Stomach (tissue), 4 donors: ENCODE results near the gene PKHD1.

Source experiments
- EP300 ChIP-seq: sonication (generic); formaldehyde crosslinking; IDR thresholded peaks from one replicate; pipeline ENCODE4 v1.6.1; 2017; ENCODE audit warnings: antibody characterized with exemption
- POLR2A ChIP-seq, 4 donors: fragments of 450-650 bp; IDR thresholded peaks; one replicate each; pipeline ENCODE4 v1.6.1; 2016; ENCODE audit warnings: antibody characterized with exemption in 4 of 4, control low read depth in 2 of 4, mild to moderate bottlenecking in 1 of 4, moderate library complexity in 1 of 4
- POLR2AphosphoS5 ChIP-seq, 3 donors: sonication (generic); formaldehyde crosslinking; IDR thresholded peaks; one replicate each; pipeline ENCODE4 v1.6.1; 2016; ENCODE audit warnings: antibody characterized with exemption in 3 of 3
- TF ChIP-seq, protein P1 (sequence below), 7 experiments: fragments of 450-650 bp in 4 of 7; fragments of 200-600 bp in 3 of 7; sonication (generic) in 3 of 7; IDR thresholded peaks; one replicate each; pipeline ENCODE4 v1.5.1; 2016 to 2019; ENCODE audit warnings: antibody characterized with exemption in 7 of 7, control low read depth in 2 of 7, mild to moderate bottlenecking in 1 of 7

DNA sequence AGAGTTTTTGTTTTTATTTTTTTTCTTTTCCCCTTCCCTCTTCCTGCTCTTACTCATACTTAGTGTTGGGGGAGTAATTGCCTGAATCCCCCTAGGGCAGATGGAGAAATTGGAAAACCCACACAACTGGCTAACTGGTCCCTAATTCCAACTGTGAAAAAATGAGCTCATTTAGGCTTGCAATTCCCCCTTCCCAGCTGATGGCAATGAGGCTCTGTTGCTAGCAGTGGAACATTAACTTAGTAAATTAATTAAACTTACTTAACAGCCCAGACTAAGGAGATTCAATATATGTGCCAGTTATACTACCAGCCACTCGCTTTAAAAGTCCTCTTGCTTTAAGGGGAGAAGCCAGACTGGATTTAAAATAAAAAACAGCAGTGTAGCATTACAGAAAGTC lies 76.6 kb downstream of the PKHD1 start:
- TF ChIP-seq POLR2A (IDR thresholded peaks at IDR 0.05), result no peak
- no peak for TF ChIP-seq POLR2AphosphoS5 (IDR thresholded peaks at IDR 0.05)
- TF ChIP-seq EP300, result no peak
- TF ChIP-seq, protein P1, sequence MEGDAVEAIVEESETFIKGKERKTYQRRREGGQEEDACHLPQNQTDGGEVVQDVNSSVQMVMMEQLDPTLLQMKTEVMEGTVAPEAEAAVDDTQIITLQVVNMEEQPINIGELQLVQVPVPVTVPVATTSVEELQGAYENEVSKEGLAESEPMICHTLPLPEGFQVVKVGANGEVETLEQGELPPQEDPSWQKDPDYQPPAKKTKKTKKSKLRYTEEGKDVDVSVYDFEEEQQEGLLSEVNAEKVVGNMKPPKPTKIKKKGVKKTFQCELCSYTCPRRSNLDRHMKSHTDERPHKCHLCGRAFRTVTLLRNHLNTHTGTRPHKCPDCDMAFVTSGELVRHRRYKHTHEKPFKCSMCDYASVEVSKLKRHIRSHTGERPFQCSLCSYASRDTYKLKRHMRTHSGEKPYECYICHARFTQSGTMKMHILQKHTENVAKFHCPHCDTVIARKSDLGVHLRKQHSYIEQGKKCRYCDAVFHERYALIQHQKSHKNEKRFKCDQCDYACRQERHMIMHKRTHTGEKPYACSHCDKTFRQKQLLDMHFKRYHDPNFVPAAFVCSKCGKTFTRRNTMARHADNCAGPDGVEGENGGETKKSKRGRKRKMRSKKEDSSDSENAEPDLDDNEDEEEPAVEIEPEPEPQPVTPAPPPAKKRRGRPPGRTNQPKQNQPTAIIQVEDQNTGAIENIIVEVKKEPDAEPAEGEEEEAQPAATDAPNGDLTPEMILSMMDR (IDR thresholded peaks at IDR 0.05), result no peak
